H1 (cell line): Measurements from ENCODE around the gene CCDC171. TPM values are rescaled to one million over a fixed set of nuclear protein-coding genes. Genes with fewer than 3 reads are reported as not detected.

Experiments used
- CTCF ChIA-PET: fragments of 300-600 bp; sonication (Branson Sonifier 250); formaldehyde crosslinking; loops from one replicate; lab custom pipeline; 2021; ENCODE audit not compliant: partially characterized antibody; lab: Charles Lee
- POLR2A ChIA-PET: fragments of 300-600 bp; sonication (Branson Sonifier 250); formaldehyde crosslinking; loops from one replicate; lab custom pipeline; 2021; ENCODE audit warnings: inconsistent platforms; ENCODE audit not compliant: partially characterized antibody; lab: Charles Lee
- DNase-seq, 2 experiments: peaks; one replicate each; pipeline versions ENCODE4 v3.0.0 to v3.0.0-alpha.2; 2010 to 2022; ENCODE audit warnings: low spot score in 2 of 2, low read depth in 1 of 2, mixed read lengths in 1 of 2
- FAIRE-seq: peaks from 2 replicates; lab custom pipeline; 2011; peaks lifted over from hg19 to GRCh38; lab: Jason Lieb, UNC
- H2AFZ ChIP-seq: 2 replicates; pipeline ENCODE4 v1.8.1; 2012; ENCODE audit warnings: low read length, inconsistent platforms
- H2AK5ac ChIP-seq: 2 replicates; pipeline ENCODE4 v1.6.1; 2013; ENCODE audit warnings: low read depth, low read length
- H2BK120ac ChIP-seq: replicated peaks from 2 replicates; pipeline ENCODE3; 2013; ENCODE audit warnings: low read depth, low read length, inconsistent platforms
- H2BK12ac ChIP-seq: 2 replicates; pipeline ENCODE4 v1.6.1; 2013; ENCODE audit warnings: low read depth, low read length
- H2BK15ac ChIP-seq: 2 replicates; pipeline ENCODE4 v1.6.1; 2013; ENCODE audit warnings: low read length
- H2BK20ac ChIP-seq: 2 replicates; pipeline ENCODE4 v1.6.1; 2013; ENCODE audit warnings: low read length
- H2BK5ac ChIP-seq: 2 replicates; pipeline ENCODE4 v1.6.1; 2013; ENCODE audit warnings: low read depth, low read length
- H3K14ac ChIP-seq: 2 replicates; pipeline ENCODE4 v1.6.1; 2013; ENCODE audit warnings: inconsistent platforms; ENCODE audit not compliant: insufficient read length
- H3K18ac ChIP-seq: 2 replicates; pipeline ENCODE4 v1.6.1; 2013; ENCODE audit warnings: low read length; ENCODE audit errors: extremely low read depth
- H3K23ac ChIP-seq: 2 replicates; pipeline ENCODE4 v1.6.1; 2013; ENCODE audit warnings: inconsistent platforms; ENCODE audit not compliant: insufficient read length
- H3K23me2 ChIP-seq: 2 replicates; pipeline ENCODE4 v1.6.1; 2013; ENCODE audit warnings: low read depth, low read length
- H3K27ac ChIP-seq: 2 replicates; pipeline ENCODE4 v1.6.1; 2011; ENCODE audit warnings: low read depth, low read length, inconsistent platforms
- H3K27me3 ChIP-seq, 4 experiments: replicated peaks in 1 of 4; 1 replicate in 1 of 4; 2 replicates in 3 of 4; pipeline versions ENCODE4 v1.6.1 to v1.8.1; 2011 to 2013; ENCODE audit warnings: low read length in 3 of 4, mild to moderate bottlenecking in 3 of 4, inconsistent platforms in 2 of 4, mixed read lengths in 2 of 4, moderate library complexity in 1 of 4; ENCODE audit not compliant: control insufficient read depth in 3 of 4, insufficient read depth in 3 of 4; ENCODE audit errors: extremely low read depth in 1 of 4
- H3K36me3 ChIP-seq, 4 experiments: 2 replicates each; pipeline versions ENCODE4 v1.6.1 to v1.8.1; 2011 to 2013; ENCODE audit warnings: mild to moderate bottlenecking in 4 of 4, low read length in 3 of 4, moderate library complexity in 2 of 4, control low read depth in 1 of 4, inconsistent platforms in 1 of 4; ENCODE audit not compliant: insufficient read depth in 4 of 4, control insufficient read depth in 2 of 4
- H3K4ac ChIP-seq: replicated peaks from 2 replicates; pipeline ENCODE3; 2013; ENCODE audit warnings: low read length, low read depth, mixed read lengths, inconsistent platforms; ENCODE audit not compliant: insufficient read length
- H3K4me1 ChIP-seq, 4 experiments: replicated peaks in 1 of 4; 1 replicate in 1 of 4; 2 replicates in 3 of 4; pipeline versions ENCODE4 v1.6.1 to v1.8.1; 2011 to 2013; ENCODE audit warnings: low read length in 3 of 4, inconsistent platforms in 2 of 4, mixed read lengths in 1 of 4; ENCODE audit not compliant: insufficient read depth in 4 of 4, control insufficient read depth in 3 of 4
- H3K4me2 ChIP-seq, 2 experiments: 2 replicates each; pipeline versions ENCODE4 v1.6.1 to v1.8.1; 2011 to 2013; ENCODE audit warnings: low read depth in 2 of 2, low read length in 2 of 2, control low read depth in 1 of 2, inconsistent platforms in 1 of 2, mild to moderate bottlenecking in 1 of 2; ENCODE audit not compliant: insufficient read depth in 1 of 2
- H3K4me3 ChIP-seq, 4 experiments: fragments of 200-600, 300-600 bp in 1 of 4; sonication (generic), shearing (Covaris generic), sonication (Bioruptor Twin) in 1 of 4; 2 replicates each; pipeline versions ENCODE4 v1.5.1 to v1.8.1; 2011 to 2016; ENCODE audit warnings: low read length in 4 of 4, low read depth in 3 of 4, control low read depth in 2 of 4, inconsistent platforms in 2 of 4, mild to moderate bottlenecking in 2 of 4, mixed read lengths in 1 of 4, moderate library complexity in 1 of 4; ENCODE audit not compliant: insufficient read depth in 2 of 4; ENCODE audit errors: extremely low read depth in 1 of 4
- H3K56ac ChIP-seq: replicated peaks from 2 replicates; pipeline ENCODE3; 2013; ENCODE audit warnings: low read depth, mild to moderate bottlenecking, mixed read lengths, low read length, inconsistent platforms; ENCODE audit not compliant: insufficient read length
- H3K79me1 ChIP-seq: 2 replicates; pipeline ENCODE4 v1.6.1; 2013; ENCODE audit warnings: low read depth, low read length, control low read depth
- H3K79me2 ChIP-seq, 2 experiments: 2 replicates each; pipeline versions ENCODE4 v1.6.1 to v1.8.1; 2012 to 2013; ENCODE audit warnings: low read length in 2 of 2, mild to moderate bottlenecking in 2 of 2, inconsistent platforms in 1 of 2; ENCODE audit not compliant: insufficient read depth in 2 of 2, control insufficient read depth in 1 of 2
- H3K9ac ChIP-seq, 4 experiments: replicated peaks in 1 of 4; 1 replicate in 1 of 4; 2 replicates in 3 of 4; pipeline versions ENCODE4 v1.6.1 to v1.8.1; 2011 to 2013; ENCODE audit warnings: low read depth in 3 of 4, low read length in 3 of 4, control low read depth in 2 of 4, mild to moderate bottlenecking in 2 of 4, moderate library complexity in 2 of 4, inconsistent platforms in 1 of 4; ENCODE audit errors: extremely low read depth in 1 of 4
- H3K9me3 ChIP-seq, 2 experiments: 2 replicates each; pipeline versions ENCODE4 v1.6.1 to v1.8.1; 2012 to 2013; ENCODE audit warnings: mild to moderate bottlenecking in 2 of 2, moderate library complexity in 2 of 2, control low read depth in 1 of 2, inconsistent platforms in 1 of 2, low read depth in 1 of 2, low read length in 1 of 2, mixed read lengths in 1 of 2; ENCODE audit not compliant: insufficient read depth in 2 of 2
- H4K20me1 ChIP-seq, 2 experiments: replicated peaks in 1 of 2; 2 replicates each; pipeline versions ENCODE3 to v1.8.1; 2011 to 2013; ENCODE audit warnings: inconsistent platforms in 2 of 2, low read length in 2 of 2, mild to moderate bottlenecking in 1 of 2; ENCODE audit not compliant: insufficient read depth in 2 of 2, control insufficient read depth in 1 of 2
- H4K5ac ChIP-seq: 2 replicates; pipeline ENCODE4 v1.6.1; 2013; ENCODE audit warnings: low read length, low read depth, mixed read lengths, inconsistent platforms; ENCODE audit not compliant: insufficient read length
- H4K8ac ChIP-seq: 2 replicates; pipeline ENCODE4 v1.8.0; 2013; ENCODE audit warnings: mild to moderate bottlenecking, moderate library complexity, low read length, inconsistent platforms; ENCODE audit not compliant: insufficient read depth; ENCODE audit errors: extremely low read depth
- H4K91ac ChIP-seq: replicated peaks from 2 replicates; pipeline ENCODE3; 2013; ENCODE audit warnings: low read length, mixed read lengths, inconsistent platforms; ENCODE audit not compliant: insufficient read length
- ATF3 ChIP-seq: IDR thresholded peaks from 2 replicates; pipeline ENCODE4 v1.6.1; 2011; ENCODE audit warnings: low read depth, mild to moderate bottlenecking, low read length; ENCODE audit not compliant: insufficient read depth
- CHD1 ChIP-seq: IDR thresholded peaks from 2 replicates; pipeline ENCODE4 v1.6.1; 2012; ENCODE audit warnings: low read depth, low read length, improper control_type of control experiment
- EZH2 ChIP-seq: fragments of 200-600 bp; sonication (generic); IDR thresholded peaks from 2 replicates; pipeline ENCODE4 v1.7.1; 2012; ENCODE audit warnings: low read depth, mild to moderate bottlenecking, moderate library complexity, low read length, inconsistent platforms; ENCODE audit not compliant: severe bottlenecking
- JUN ChIP-seq: IDR thresholded peaks from 2 replicates; pipeline ENCODE4 v1.6.1; 2011; ENCODE audit warnings: low read depth, mild to moderate bottlenecking, improper control_type of control experiment, low read length
- SP2 ChIP-seq: IDR thresholded peaks from 2 replicates; pipeline ENCODE4 v1.6.1; 2012; ENCODE audit warnings: mild to moderate bottlenecking, low read length, inconsistent platforms
- WGBS, 2 experiments: shearing (Covaris generic) in 1 of 2; methylation state at CpG; one replicate each; pipeline versions ENCODE4 v1.1.6 to v1.1.7; 2013 to 2015; ENCODE audit warnings: low lambda C conversion rate in 2 of 2, mixed read lengths in 2 of 2, inconsistent platforms in 1 of 2, low coverage in 1 of 2, missing lambda C conversion rate in 1 of 2; ENCODE audit not compliant: insufficient replicate concordance in 2 of 2, insufficient coverage in 1 of 2, insufficient read length in 1 of 2; ENCODE audit errors: extremely low coverage in 1 of 2, missing lambda C conversion rate in 1 of 2; 5-methylcytosine and 5-hydroxymethylcytosine counted together
- polyA plus RNA-seq, 7 experiments: library from polyadenylated mRNA; depleted of rRNA in 3 of 7; stranded (reverse) in 5 of 7; unstranded in 2 of 7; fragments of >200 nt in 5 of 7; fragments of 200-250 nt in 2 of 7; gene quantifications; 1 replicate in 5 of 7; 2 replicates in 1 of 7; 4 replicates in 1 of 7; pipeline versions ENCODE4 v1.2.1 to v1.2.3, GENCODE V29; 2011 to 2013; ENCODE audit warnings: missing spikeins in 2 of 7, mixed read lengths in 2 of 7
- total RNA-seq: library from RNA; stranded (reverse); fragmentation: NEBNext Ultra II Directional; extraction: Animal tissue kit (Norgen Biotek cat#: 25700); gene quantifications from 2 replicates; pipeline ENCODE4 v1.2.1, GENCODE V29; 2021

The CCDC171 gene
- total and polyA plus RNA-seq, 2 of the 8 experiments (the other 6 are each of a cell fraction or from before 2014, with no cell fraction given), result 0.83 to 2.3 TPM

GRCh38 chr9:15927161-15927560 is 374.3 kb downstream of the CCDC171 start:
- Histone ChIP-seq H2BK120ac (no peak overlapping the region), H3K36me3 (no peaks in the 10 kb centered on the region), H2AK5ac (no peak overlapping the region), H3K18ac (no peak overlapping the region), H3K27ac (no peak overlapping the region), H2BK15ac (no peak overlapping the region), H2BK20ac (no peak overlapping the region), H3K79me1 (no peaks in the 10 kb centered on the region), H3K79me2 (no peaks in the 10 kb centered on the region), H4K8ac (no peak overlapping the region), H3K56ac (no peak overlapping the region), H3K4me2 (no peak overlapping the region), H3K4me1 (no peaks in the 10 kb centered on the region), H3K4me3 (no peak overlapping the region), H2AFZ (no peak overlapping the region), H3K23ac (no peak overlapping the region), H3K9me3 (0 out of 4 replicates have a peak, but pooled peaks cover 0 to 3% of the 10 kb centered on the region in 2 experiments), H4K91ac (no peak overlapping the region), H3K23me2 (no peaks in the 10 kb centered on the region), H4K5ac (no peak overlapping the region), H4K20me1 (no peaks in the 10 kb centered on the region), H3K9ac (no peak overlapping the region), H2BK5ac (no peak overlapping the region), H2BK12ac (no peak overlapping the region), H3K27me3 (no peaks in the 10 kb centered on the region), H3K14ac (no peak overlapping the region), H3K4ac (no peak overlapping the region)
- ChIA-PET POLR2A (no interaction called here), CTCF (no interaction called here)
- WGBS, 2 experiments, result 82% methylated on average over 2 of the region's 2 CpGs; no CpG with 5 or more reads in 1 of the 2 experiments
- FAIRE-seq (no peak), DNase-seq (no peak)
- TF ChIP-seq SP2, result no peak
- TF ChIP-seq ATF3, result no peak
- no peak for TF ChIP-seq JUN
- no peak for TF ChIP-seq CHD1
- no peak for TF ChIP-seq EZH2
